ENCODE results near the gene DISC1.
"Not testable (repeated sequence)": the region's sequence is repeated elsewhere in the genome, so short reads cannot be mapped to it uniquely, and the experiment has no call there.

DISC1 gene

GRCh38 chr1:231639819-231640218, 13.2 kb downstream of the DISC1 start:
- no peak for DNase-seq

- DNase-seq, result not testable (repeated sequence)
Observed at GRCh38 chr1:231641444-231641843, 14.9 kb downstream of the DISC1 start.

- not testable (repeated sequence) for DNase-seq
Observed at GRCh38 chr1:231642061-231642460, 15.5 kb downstream of the DISC1 start.

GRCh38 chr1:231642618-231643017, 16.0 kb downstream of the DISC1 start:
- peak; percentile 32 for DNase-seq

- no peak for DNase-seq
Observed at GRCh38 chr1:231643071-231643934, 16.7 kb downstream of the DISC1 start.

- DNase-seq, result no peak
Observed at GRCh38 chr1:231643935-231644237, 17.3 kb downstream of the DISC1 start.

- DNase-seq, result not testable (repeated sequence)
Observed at GRCh38 chr1:231645634-231646033, 19.0 kb downstream of the DISC1 start.

GRCh38 chr1:231646165-231646564, 19.6 kb downstream of the DISC1 start:
- not testable (repeated sequence) for DNase-seq

- DNase-seq, result peak; percentile 57
Observed at GRCh38 chr1:231651621-231652260, 25.2 kb downstream of the DISC1 start.

- DNase-seq, result no peak
Observed at GRCh38 chr1:231653632-231654031, 27.0 kb downstream of the DISC1 start.

- no peak for DNase-seq
Observed at GRCh38 chr1:231656741-231657140, 30.2 kb downstream of the DISC1 start.

- DNase-seq, result not testable (repeated sequence)
Observed at GRCh38 chr1:231658223-231658622, 31.6 kb downstream of the DISC1 start.

GRCh38 chr1:231660198-231660597, 33.6 kb downstream of the DISC1 start:
- no peak for DNase-seq

- no peak for DNase-seq
Observed at GRCh38 chr1:231663211-231663792, 36.7 kb downstream of the DISC1 start.

GRCh38 chr1:231665101-231665500, 38.5 kb downstream of the DISC1 start:
- no peak for DNase-seq

- no peak for DNase-seq
Observed at GRCh38 chr1:231665726-231666125, 39.1 kb downstream of the DISC1 start.

- DNase-seq, result no peak
Observed at GRCh38 chr1:231666220-231666936, 39.8 kb downstream of the DISC1 start.

GRCh38 chr1:231666937-231667608, 40.5 kb downstream of the DISC1 start:
- DNase-seq, result no peak

GRCh38 chr1:231667896-231668506, 41.4 kb downstream of the DISC1 start:
- no peak for DNase-seq

GRCh38 chr1:231668826-231669225, 42.2 kb downstream of the DISC1 start:
- no peak for DNase-seq

GRCh38 chr1:231669864-231670621, 43.5 kb downstream of the DISC1 start:
- not testable (repeated sequence) for DNase-seq

GRCh38 chr1:231670755-231671154, 44.2 kb downstream of the DISC1 start:
- DNase-seq, result no peak
